Liver (tissue), 9 donors: ENCODE data around the gene NSUN5. TPM values are rescaled to one million over a fixed set of nuclear protein-coding genes. Genes with fewer than 3 reads are reported as not detected.

Experiments used
- DNase-seq: peaks from one replicate; pipeline ENCODE4 v3.0.0-alpha.2; 2017; ENCODE audit warnings: low spot score
- H3K27ac ChIP-seq, 2 donors: one replicate each; pipeline ENCODE4 v1.7.0; 2013; ENCODE audit warnings: inconsistent platforms in 2 of 2, low read length in 2 of 2, control low read depth in 1 of 2, low read depth in 1 of 2, mild to moderate bottlenecking in 1 of 2
- H3K27me3 ChIP-seq, 4 donors: one replicate each; pipeline versions ENCODE4 v1.6.1 to v1.7.0; 2013; ENCODE audit warnings: low read length in 3 of 4, inconsistent platforms in 1 of 4, mild to moderate bottlenecking in 1 of 4, moderate library complexity in 1 of 4; ENCODE audit not compliant: control insufficient read depth in 4 of 4, insufficient read depth in 4 of 4
- H3K36me3 ChIP-seq, 4 donors: one replicate each; pipeline versions ENCODE4 v1.6.1 to v1.7.0; 2013; ENCODE audit warnings: low read length in 3 of 4, mild to moderate bottlenecking in 3 of 4, low read depth in 1 of 4, moderate library complexity in 1 of 4; ENCODE audit not compliant: control insufficient read depth in 4 of 4, insufficient read depth in 3 of 4
- H3K4me1 ChIP-seq, 4 donors: one replicate each; pipeline versions ENCODE4 v1.6.1 to v1.7.0; 2013; ENCODE audit warnings: low read length in 3 of 4, mild to moderate bottlenecking in 3 of 4, moderate library complexity in 1 of 4; ENCODE audit not compliant: control insufficient read depth in 4 of 4, insufficient read depth in 4 of 4
- H3K4me3 ChIP-seq, 3 donors: one replicate each; pipeline versions ENCODE4 v1.6.1 to v1.7.0; 2013; ENCODE audit warnings: low read length in 3 of 3, control low read depth in 1 of 3, low read depth in 1 of 3, mild to moderate bottlenecking in 1 of 3
- H3K9ac ChIP-seq, 2 donors: one replicate each; pipeline ENCODE4 v1.7.0; 2013; ENCODE audit warnings: low read length in 2 of 2, mild to moderate bottlenecking in 2 of 2, moderate library complexity in 2 of 2, control low read depth in 1 of 2, low read depth in 1 of 2
- H3K9me3 ChIP-seq, 4 donors: one replicate each; pipeline versions ENCODE4 v1.6.1 to v1.7.0; 2013; ENCODE audit warnings: low read length in 3 of 4; ENCODE audit not compliant: control insufficient read depth in 4 of 4
- ATF3 ChIP-seq: IDR thresholded peaks from 2 replicates; pipeline ENCODE4 v1.6.1; 2016; ENCODE audit warnings: antibody characterized with exemption
- CTCF ChIP-seq: fragments of 150-350 bp; IDR thresholded peaks from 2 replicates; pipeline ENCODE4 v1.5.1; 2017; ENCODE audit warnings: improper control_type of control experiment, low read depth, low read length; ENCODE audit not compliant: missing input control
- EGR1 ChIP-seq, 2 donors: IDR thresholded peaks; 2 replicates each; pipeline ENCODE4 v1.6.1; 2016 to 2018; ENCODE audit warnings: antibody characterized with exemption in 2 of 2, low read depth in 2 of 2
- FOXA1 ChIP-seq: IDR thresholded peaks from 2 replicates; pipeline ENCODE4 v1.6.1; 2016; ENCODE audit warnings: antibody characterized with exemption
- FOXA2 ChIP-seq: IDR thresholded peaks from 2 replicates; pipeline ENCODE4 v1.6.1; 2016; ENCODE audit warnings: antibody characterized with exemption
- GABPA ChIP-seq, 2 donors: IDR thresholded peaks in 1 of 2; conservative IDR thresholded peaks in 1 of 2; 2 replicates each; pipeline ENCODE4 v1.6.1; 2016; ENCODE audit warnings: antibody characterized with exemption in 2 of 2, mild to moderate bottlenecking in 1 of 2, moderate library complexity in 1 of 2
- HNF4A ChIP-seq, 2 donors: conservative IDR thresholded peaks; 2 replicates each; pipeline ENCODE4 v1.6.1; 2016; ENCODE audit warnings: antibody characterized with exemption in 2 of 2, mild to moderate bottlenecking in 2 of 2
- HNF4G ChIP-seq: IDR thresholded peaks from 2 replicates; pipeline ENCODE4 v1.6.1; 2016; ENCODE audit warnings: antibody characterized with exemption
- JUND ChIP-seq, 2 donors: IDR thresholded peaks; 2 replicates each; pipeline ENCODE4 v1.6.1; 2016; ENCODE audit warnings: antibody characterized with exemption in 2 of 2
- MAX ChIP-seq: IDR thresholded peaks from 2 replicates; pipeline ENCODE4 v1.6.1; 2016; ENCODE audit warnings: antibody characterized with exemption
- NR2F2 ChIP-seq: IDR thresholded peaks from 2 replicates; pipeline ENCODE4 v1.6.1; 2016; ENCODE audit warnings: antibody characterized with exemption
- RAD21 ChIP-seq, 2 donors: IDR thresholded peaks; 2 replicates each; pipeline ENCODE4 v1.6.1; 2016; ENCODE audit warnings: antibody characterized with exemption in 2 of 2, mild to moderate bottlenecking in 2 of 2
- REST ChIP-seq: IDR thresholded peaks from 2 replicates; pipeline ENCODE4 v1.6.1; 2016; ENCODE audit warnings: antibody characterized with exemption, mild to moderate bottlenecking
- RXRA ChIP-seq, 2 donors: IDR thresholded peaks; 2 replicates each; pipeline ENCODE4 v1.6.1; 2017 to 2018; ENCODE audit warnings: antibody characterized with exemption in 2 of 2, mild to moderate bottlenecking in 1 of 2
- SP1 ChIP-seq: IDR thresholded peaks from 2 replicates; pipeline ENCODE4 v1.6.1; 2018; ENCODE audit warnings: antibody characterized with exemption, mild to moderate bottlenecking
- TAF1 ChIP-seq: conservative IDR thresholded peaks from 2 replicates; pipeline ENCODE4 v1.6.1; 2016; ENCODE audit warnings: antibody characterized with exemption, mild to moderate bottlenecking
- YY1 ChIP-seq: IDR thresholded peaks from 2 replicates; pipeline ENCODE4 v1.6.1; 2016; ENCODE audit warnings: antibody characterized with exemption, mild to moderate bottlenecking
- ZBTB33 ChIP-seq: IDR thresholded peaks from 2 replicates; pipeline ENCODE4 v1.6.1; 2016; ENCODE audit warnings: antibody characterized with exemption
- WGBS: extraction: QIAGEN DNeasy Blood & Tissue Kit; methylation state at CpG from one replicate; pipeline ENCODE4 v1.1.7; 2013; 5-methylcytosine and 5-hydroxymethylcytosine counted together
- polyA plus RNA-seq, 2 donors: library from polyadenylated mRNA; stranded (reverse) in 1 of 2; unstranded in 1 of 2; fragments of 200-250 nt in 1 of 2; fragments of >200 nt in 1 of 2; fragmentation: Nextera tagmentation in 1 of 2; extraction: Ambion mirVana in 1 of 2; gene quantifications; one replicate each; pipeline versions ENCODE4 v1.2.1 to v1.2.3, GENCODE V29; 2013 to 2015
- total RNA-seq, 2 donors: library from RNA; depleted of rRNA; stranded (reverse); fragments of >200 nt; gene quantifications; one replicate each; pipeline ENCODE4 v1.2.3, GENCODE V29; 2014
- donor health status: healthy.
- donor health status: healthy.
- donor health status: healthy.
- donor health status: healthy.
- donor health status: healthy.

Gene NSUN5
- total and polyA plus RNA-seq, 4 donors, result 7.2 to 12.4 (median 10.3) TPM

GRCh38 chr7:73314271-73314670 lies 5.6 kb upstream of the NSUN5 start (continued):
- TF ChIP-seq REST, result no peak
- no peak for TF ChIP-seq NR2F2

GRCh38 chr7:73313521-73313906 lies 4.9 kb upstream of the NSUN5 start:
- no peaks in the 10 kb centered on the region for H3K36me3 ChIP-seq
- no peaks in the 10 kb centered on the region for H3K9me3 ChIP-seq
- H3K9ac ChIP-seq, result no peak overlapping the region
- no peak overlapping the region for H3K4me3 ChIP-seq
- no peak overlapping the region for H3K27ac ChIP-seq
- no peak for TF ChIP-seq EGR1 (IDR thresholded peaks at IDR 0.05; ENCODE audit: low read depth in 2 of 2)
- H3K4me1 ChIP-seq, result peaks cover 0 to 2% (median 1%) of the 10 kb centered on the region in 4 donors
- DNase-seq, result no peak
- H3K27me3 ChIP-seq, result no peaks in the 10 kb centered on the region
- WGBS, result 84% methylated on average over 4 of the region's 4 CpGs

- Histone ChIP-seq H3K36me3 (no peaks in the 10 kb centered on the region), H3K4me3 (no peak overlapping the region), H3K9me3 (no peaks in the 10 kb centered on the region), H3K27ac (no peak overlapping the region), H3K27me3 (no peaks in the 10 kb centered on the region), H3K4me1 (peaks cover 2 to 3% (median 2%) of the 10 kb centered on the region in 4 donors), H3K9ac (no peak overlapping the region)
- 96% methylated on average over 48 of the region's 48 CpGs for WGBS
- TF ChIP-seq FOXA2, result no peak
- no peak for TF ChIP-seq RXRA (IDR thresholded peaks at IDR 0.05)
- TF ChIP-seq SP1, result no peak
- no peak for TF ChIP-seq YY1
- TF ChIP-seq FOXA1, result no peak
- TF ChIP-seq MAX, result no peak
- no peak for TF ChIP-seq HNF4G
- TF ChIP-seq REST, result no peak
- TF ChIP-seq RAD21 (IDR thresholded peaks at IDR 0.05), result no peak
- TF ChIP-seq TAF1, result no peak
- TF ChIP-seq ZBTB33, result no peak
- no peak for TF ChIP-seq GABPA (IDR thresholded peaks at IDR 0.05 in 1 of 2, conservative IDR thresholded peaks at IDR 0.05 in 1 of 2)
- no peak for TF ChIP-seq NR2F2
- no peak for TF ChIP-seq HNF4A (conservative IDR thresholded peaks at IDR 0.05)
- TF ChIP-seq ATF3, result no peak
- TF ChIP-seq CTCF, result no peak
- TF ChIP-seq EGR1 (IDR thresholded peaks at IDR 0.05; ENCODE audit: low read depth in 2 of 2), result no peak
- TF ChIP-seq JUND (IDR thresholded peaks at IDR 0.05), result no peak
- no peak for DNase-seq
Observed at GRCh38 chr7:73312831-73313520, 4.3 kb upstream of the NSUN5 start.
